Brain pericyte (primary cell): ENCODE results near the gene SUPV3L1.
"Not testable (repeated sequence)": the region's sequence is repeated elsewhere in the genome, so short reads cannot be mapped to it uniquely, and the experiment has no call there.

Experiments used
- DNase-seq: peaks from one replicate; pipeline ENCODE4 v3.0.0-alpha.2; 2012; ENCODE audit warnings: low read depth, low spot score

Gene SUPV3L1

DNA sequence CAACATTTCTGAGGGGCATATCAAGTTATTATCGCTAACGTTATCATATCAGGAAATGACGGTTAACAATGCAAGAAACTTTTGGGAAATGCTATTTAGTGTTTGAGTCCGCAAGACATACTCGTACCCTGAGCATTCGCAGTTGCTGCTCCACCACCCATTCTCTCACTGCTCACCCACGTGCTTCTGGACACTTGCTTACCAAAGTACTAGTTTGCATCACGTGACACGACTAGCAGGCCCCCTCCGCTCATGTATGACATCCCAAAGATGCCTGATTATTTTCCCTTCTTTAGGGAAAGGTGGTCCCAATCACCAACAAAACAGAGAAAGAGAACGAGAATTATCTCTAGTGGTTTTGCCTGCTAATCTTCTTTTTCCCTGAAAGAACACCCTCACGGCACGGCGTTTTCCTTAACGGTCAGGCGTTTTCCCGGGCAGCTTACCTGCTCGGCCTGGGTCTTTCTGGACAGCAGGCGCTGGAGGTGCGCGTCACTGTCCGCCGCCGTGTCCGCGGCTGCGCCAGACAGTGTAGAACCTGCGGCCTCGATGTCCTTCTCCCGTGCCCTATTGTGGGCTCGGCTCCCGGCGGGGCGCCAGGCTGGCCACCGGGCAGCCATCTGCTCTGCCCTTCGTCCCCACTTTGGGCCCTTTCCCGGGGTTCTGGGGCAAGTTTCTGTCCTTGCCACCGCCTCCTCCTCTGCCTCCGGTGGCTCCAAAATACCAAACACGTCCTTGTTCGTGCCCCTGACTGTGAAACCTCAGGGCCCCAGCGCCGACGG lies at the start of gene SUPV3L1:
SUPV3L1 (plus strand) TSS at position 492 of the 782 bp plus-strand sequence; CDS start at position 550, 58 bp downstream.
- DNase-seq = peak; percentile 87

DNA sequence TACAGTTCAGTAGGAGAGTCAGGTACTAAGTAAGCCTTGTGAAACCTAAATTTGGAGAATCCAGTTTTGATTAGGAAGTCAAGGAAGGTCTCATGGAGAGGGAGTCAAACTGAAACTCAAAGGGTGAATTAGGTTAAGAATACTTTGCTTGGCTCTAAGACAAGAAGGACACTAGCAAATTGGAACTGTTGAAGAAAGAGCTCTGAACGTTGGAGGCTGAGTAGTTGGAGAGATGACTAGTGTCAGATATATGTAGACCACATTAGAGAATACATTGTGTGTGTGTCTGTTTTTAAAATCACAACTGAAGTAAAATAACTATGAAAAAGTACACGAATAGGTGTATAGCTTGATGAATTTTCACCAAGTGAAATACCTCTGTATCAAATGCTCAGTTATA lies 49.8 kb upstream of the SUPV3L1 start:
- no peak for DNase-seq

DNA sequence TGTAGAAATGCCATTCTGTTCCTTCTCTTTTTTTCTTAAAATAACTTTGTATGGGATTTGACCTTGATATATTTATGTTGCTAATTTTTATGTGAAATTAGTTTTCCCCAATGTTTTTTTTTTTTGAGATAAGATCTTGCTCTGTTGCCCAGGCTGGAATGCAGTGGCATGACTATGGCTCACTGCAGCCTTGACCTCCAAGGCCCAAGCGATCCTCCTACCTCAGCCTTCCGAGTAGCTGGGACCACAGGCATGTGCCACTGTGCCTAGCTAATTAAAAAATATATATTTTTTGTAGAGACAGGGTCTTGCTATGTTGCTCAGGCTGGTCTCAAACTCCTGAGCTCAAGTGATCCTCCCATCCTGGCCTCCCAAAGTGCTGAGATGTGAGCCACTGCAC lies 40.1 kb upstream of the SUPV3L1 start:
- no peak for DNase-seq

DNA sequence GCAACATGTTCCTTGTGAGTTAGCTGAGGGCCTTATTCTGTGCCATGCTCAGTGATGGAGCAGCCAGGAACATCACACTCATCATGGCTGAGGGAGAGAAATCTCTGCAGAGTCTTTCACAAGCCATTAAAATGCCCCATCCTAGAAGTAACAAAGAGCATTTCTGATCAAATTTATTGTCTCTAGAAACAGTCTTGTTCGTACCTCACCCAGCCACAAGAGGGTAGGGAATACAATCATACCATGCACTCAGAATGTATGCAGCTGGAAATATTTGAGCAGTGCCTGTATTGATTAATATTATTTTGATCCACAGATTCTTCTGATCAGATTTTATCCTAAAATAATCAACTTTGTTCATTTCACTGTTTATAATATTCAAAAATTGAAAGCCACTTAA lies 38.7 kb upstream of the SUPV3L1 start:
- no peak for DNase-seq

DNA sequence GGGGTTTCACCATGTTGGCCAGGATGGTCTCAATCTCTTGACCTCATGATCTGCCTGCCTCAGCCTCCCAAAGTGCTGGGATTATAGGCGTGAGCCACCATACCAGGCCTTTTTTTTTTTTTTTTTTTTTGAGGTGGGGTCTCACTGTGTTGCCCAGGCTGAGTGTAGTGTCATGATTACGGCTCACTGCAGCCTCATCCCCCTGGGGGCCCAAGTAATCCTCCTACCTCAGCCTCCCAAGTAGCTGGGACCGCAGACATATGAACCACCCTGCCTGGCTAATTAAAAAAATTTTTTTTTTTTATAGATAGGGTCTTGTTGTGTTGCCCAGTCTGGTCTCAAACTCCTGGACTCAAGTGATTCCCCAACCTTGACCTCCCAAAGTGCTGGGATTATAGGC lies 38.0 kb upstream of the SUPV3L1 start:
- DNase-seq = not testable (repeated sequence)

DNA sequence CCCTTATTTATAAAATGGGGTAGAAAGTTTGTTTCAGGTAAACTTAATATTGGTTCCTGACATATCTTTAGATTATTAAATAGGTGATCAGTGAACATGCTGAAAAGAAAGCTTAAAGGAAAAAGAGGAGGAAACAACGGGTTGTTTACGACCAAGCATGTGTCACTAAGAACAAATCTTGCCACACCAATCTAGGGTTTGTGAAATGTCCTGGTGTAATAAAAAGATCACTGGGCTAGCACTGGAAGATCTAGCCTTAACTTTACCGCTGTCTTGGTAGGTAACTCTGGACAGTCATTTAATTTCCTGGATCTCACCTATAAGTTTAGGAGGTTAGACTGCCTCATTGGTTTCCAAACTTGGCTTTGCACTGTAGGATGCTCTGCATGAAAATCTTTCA lies 37.1 kb upstream of the SUPV3L1 start:
- no peak for DNase-seq

DNA sequence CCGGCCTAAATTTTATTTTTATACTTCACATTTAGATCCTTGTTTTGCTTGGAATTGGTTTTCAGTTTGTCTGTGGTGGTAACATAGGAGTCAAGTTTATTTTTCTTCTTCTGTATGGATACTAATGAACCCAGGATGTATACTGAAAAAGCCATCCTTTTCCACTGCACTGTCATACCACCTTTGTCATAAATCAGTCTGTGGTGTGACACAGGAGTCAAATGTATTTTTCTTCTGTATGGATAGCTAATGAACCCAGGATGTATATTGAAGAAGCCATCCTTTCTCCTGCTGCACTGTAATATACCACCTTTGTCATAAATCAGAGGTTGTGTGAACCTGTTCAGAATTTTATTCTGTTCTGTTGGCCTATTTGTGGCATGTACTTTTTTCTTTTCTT lies 34.7 kb upstream of the SUPV3L1 start:
- DNase-seq = no peak

DNA sequence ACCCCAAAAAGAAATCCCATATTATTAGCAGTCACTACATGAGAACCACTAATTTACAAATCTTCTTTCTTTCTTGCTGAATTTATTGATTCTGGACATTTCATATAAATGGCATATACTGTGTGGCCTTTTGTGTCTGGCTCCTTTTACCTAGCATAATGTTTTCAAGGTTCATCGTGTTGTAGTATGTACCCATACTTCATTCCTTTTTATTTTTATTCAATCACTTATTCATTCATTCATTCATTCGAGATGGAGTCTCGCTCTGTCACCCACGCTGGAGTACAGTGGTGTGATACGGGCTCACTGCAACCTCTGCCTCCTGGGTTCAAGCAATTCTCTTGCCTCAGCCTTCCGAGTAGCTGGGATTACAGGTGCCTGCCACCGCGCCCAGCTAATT lies 34.2 kb upstream of the SUPV3L1 start:
- no peak for DNase-seq

DNA sequence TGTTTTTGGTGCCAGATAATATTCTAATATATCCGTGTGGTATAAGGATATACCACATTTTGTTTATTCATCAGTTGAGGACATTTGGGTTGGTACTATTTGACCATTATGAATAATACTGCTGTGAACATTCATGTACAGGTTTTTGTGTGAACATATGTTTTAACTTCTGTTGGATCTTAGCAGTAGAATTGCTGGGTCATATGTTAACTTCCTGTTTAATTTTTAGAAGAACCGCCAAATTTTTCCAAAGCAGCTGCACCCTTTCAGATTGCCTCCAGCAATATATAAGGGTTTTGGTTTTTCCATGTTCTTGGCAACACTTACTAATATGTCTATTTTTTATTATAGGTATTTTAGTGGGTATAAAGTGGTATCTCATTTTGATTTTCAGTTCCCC lies 33.3 kb upstream of the SUPV3L1 start:
- no peak for DNase-seq

DNA sequence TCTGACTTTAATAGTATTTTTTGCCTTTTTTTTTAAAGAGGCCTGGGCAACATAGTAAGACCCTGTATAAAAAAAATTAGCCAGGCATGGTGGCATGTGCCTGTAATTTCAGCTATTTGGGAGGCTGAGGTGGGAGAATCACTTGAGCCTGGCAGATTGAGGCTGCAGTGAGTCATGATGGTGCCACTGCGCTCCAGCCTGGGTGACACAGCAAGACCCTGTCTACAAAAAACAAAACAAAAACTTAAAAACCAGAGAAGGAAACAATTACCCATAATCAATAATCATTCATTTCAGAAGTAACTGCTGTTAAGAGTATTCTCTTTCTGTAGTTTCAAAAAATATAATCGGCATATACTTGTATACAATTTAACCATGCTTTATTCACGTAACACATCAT lies 28.1 kb upstream of the SUPV3L1 start:
- no peak for DNase-seq

DNA sequence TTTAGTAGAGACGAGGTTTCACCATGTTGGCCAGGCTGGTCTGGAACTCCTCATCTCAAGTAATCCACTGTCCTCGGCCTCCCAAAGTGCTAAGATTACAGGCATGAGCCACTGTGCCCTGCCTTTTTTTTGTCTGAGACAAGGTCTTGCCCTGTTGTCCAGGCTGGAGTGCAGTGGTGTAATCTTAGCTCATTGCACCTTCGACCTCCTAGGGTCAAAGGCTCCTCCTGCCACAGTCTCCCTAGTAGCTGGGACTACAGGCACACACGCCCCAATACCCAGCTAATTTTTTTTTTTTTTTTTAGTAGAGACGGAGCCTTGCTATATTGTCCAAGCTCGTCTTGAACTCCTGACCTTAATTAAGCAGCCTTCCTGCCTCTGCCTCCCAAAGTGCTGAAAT lies 26.8 kb upstream of the SUPV3L1 start:
- DNase-seq = no peak

DNA sequence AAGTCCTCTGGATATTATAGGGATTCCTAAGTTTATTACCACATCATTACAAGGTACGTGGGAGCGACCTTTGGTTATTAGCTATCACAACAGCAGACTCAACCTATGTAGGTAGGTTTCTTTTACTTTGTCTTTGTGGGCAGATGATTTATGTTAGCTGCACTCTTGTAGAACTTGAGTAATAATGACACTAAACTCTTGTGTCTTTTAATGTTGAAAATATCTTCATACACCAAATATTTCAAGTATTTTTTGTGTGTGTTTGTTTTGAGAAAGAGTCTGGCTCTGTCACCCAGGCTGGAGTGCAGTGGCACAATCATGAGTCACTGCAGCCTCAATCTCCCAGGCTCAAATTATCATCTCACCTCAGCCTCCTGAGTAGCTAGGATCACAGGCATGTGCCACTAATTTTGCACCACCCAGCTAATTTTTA lies 19.2 kb upstream of the SUPV3L1 start:
- DNase-seq = no peak

DNA sequence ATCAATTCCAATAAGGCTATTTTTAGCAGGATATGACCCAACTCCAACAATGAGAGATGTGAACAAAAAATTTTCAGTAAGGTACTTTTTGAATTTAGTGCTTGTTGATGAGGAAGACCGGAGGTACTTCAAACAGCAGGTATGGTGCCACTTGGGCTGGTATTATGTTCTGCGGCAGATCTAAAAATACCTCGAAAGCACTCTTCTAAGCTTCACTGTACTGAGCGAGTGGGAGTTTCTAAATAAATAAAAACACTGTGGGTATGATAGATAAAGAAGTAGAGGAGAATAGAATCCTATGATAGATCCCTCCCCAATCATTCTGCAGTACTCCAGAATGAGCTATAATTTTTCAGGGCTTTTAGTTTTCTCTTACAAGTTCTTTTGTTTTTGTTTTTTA lies 11.5 kb upstream of the SUPV3L1 start:
- no peak for DNase-seq

DNA sequence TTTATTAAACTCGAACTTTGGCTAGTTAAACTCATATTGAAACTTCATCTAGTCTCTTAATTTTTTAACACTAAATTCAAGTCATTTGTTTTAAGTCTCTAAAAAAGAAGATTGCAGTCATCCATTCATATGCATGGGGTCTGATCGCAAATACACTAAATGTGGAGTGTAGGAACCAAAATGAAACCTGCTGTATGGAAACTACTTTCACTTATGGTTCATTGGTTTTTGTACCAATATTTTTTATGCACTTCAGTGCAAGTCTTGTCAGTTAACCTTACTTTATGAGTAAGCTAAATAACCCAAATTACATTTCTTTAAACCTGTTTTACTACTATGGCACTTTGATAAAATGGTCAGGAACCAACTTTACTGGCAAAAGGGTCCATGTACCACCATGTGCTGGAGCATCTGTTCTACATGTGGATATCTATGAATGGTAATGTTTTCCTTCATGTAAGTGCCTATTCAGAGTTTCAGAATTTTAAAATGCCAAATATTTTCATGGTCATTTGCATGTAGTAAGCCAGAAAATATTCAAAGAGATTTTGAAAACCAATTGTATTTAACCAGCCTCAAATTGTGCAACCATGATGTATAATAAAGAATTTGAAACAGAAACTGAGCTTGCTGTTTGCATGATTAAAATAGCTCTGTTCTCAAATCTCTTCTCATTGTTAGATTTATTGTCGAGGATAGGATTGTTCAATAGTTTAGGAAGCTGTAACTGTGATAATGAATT lies 7.6 kb upstream of the SUPV3L1 start:
- DNase-seq = no peak

DNA sequence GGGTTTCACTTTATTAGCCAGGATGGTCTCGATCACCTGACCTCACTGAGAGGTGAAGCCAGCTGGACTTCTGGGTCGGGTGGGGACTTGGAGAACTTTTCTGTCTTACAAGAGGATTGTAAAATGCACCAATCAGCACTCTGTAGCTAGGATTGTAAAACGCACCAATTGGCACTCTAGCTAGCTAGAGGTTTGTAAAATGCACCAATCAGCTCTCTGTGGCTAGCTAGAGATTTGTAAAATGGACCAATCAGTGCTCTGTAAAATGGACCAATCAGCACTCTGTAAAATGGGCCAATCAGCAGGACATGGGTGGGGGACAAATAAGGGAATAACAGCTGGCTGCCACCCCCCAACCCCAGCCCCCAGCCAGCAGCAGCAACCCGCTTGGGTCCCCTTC lies 4.7 kb upstream of the SUPV3L1 start:
- DNase-seq = not testable (repeated sequence)

DNA sequence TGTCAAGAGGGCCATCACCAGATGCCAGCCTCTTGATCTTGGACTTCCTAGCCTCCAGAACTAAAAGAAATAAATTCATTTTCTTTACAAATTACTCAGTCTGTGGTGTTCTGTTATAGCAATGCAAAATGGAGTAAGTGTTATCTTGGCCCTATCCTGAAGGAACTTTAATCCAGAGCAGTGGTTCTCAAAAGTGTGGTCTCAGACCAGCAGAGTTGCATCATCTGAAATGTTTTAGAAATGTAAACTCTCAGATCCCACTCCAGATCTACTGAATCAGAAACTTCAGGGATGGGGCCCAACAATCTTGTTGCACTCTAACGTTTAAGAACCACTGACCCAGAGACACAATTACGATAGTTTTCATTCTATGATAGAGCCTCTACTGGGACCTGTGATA lies 3.2 kb upstream of the SUPV3L1 start:
- no peak for DNase-seq

DNA sequence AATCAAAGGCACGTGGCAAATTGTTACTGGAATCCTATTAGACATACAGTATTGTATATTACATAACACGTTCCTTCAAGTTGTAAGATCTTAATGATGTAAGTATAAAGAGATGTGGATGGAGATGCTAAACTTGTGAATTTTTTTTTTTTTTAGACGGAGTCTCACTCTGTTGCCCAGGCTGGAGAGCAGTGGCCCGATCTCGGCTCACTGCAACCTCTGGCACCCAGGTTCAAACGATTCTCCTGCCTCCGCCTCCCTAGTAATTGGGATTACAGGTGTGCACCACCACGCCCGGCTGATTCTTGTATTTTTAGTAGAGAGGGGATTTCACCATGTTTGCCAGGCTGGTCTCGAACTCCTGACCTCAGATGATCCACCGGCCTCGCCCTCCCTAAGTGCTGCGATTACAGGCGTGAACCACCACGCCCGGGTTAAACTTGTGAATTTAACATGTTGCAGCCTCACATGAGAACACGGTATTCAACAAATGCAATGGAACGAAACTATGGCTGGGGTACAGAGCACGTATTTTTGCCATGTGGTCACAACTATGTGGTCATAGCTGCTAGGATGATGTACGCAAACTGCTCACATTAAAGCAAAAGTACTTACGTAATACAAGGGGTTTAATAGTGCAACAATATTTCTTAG lies 818 bp upstream of the SUPV3L1 start:
- no peak for DNase-seq

DNA sequence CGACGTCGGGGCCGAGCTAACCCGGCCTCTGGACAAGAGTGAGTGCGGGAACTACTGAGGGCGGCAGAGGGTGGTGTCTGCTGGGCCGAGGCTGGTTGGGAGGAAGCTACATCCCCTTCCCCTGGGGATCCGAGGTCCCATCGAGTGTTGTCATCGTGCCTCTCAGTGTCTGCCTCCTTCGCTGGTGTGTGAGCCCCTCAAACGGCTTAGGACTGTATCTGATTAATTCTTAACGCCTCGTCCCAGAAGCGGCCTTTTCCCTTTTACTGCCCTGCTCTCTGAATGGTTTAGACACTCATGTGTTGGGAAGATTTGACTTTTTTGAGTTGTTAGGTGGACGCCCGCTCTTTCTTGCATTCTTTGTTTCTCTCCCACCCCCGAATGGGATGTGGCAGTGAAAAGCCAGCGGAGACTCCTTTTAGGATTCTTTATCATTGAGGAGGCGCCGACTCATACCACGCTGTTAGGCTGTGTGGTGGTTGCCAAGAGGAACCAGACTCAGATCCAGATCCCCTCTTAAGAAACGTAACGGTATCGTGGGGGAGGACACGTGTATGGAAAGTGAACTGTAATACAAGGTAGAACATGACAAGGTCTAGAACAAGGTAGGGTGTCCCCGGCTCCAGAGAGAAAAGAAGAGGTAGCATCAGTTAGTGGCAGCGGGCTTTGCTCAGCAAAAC lies 631 bp downstream of the SUPV3L1 start:
- DNase-seq = no peak

DNA sequence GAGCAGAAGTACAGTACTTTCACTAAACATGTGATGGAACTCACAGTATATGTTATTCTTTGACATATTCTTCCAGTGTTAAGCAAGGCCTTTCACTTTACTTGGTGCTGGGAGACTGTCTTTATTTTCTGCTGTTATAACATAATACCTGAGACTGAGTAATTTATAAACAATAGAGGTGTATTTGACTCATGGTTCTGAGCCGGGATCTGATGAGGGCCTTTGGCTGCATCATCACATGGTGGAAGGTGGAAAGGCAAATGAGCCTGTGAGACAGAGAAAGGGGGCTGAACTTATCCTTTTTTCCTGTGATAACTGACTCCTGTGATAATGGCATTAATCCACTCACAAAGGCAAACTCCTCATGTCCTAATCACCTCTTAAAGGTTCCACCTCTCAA lies 1.4 kb downstream of the SUPV3L1 start:
- DNase-seq = no peak

DNA sequence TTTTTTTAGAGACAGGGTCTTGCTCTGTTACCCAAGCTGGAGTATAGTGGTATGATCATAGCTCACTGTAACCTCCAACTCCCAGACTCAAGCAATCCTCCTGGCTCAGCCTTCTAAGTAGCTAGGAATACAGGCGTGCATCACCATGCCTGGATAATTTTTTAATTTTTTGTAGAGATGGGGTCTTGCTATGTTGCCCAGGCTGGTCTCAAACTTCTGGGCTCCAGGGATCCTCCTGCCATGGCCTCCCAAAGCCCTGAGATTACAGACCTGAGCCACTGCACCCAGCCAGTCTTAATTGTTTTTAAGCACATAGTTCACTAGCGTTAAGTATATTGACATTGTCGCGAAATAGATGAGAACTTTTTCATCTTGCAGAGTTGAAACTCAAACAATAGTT lies 2.0 kb downstream of the SUPV3L1 start:
- no peak for DNase-seq

DNA sequence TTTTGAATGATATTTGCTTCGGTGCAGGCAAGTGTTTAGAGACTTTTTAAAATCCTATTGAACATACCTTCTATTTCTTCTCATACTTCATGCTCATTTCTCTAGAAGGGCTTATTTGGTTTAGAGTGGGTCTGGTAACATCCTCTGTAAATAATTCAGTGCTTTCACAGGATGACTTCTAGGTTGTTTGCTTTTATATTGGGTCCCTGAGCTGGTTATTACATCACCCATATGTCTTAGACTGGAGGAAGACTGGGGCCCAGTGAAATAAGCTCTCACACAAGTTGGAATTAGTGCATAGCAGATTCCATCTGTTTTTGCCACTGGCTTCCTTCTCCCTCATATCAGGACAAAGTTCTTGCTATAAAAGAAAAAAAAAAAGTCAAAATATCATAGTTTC lies 6.5 kb downstream of the SUPV3L1 start:
- no peak for DNase-seq

DNA sequence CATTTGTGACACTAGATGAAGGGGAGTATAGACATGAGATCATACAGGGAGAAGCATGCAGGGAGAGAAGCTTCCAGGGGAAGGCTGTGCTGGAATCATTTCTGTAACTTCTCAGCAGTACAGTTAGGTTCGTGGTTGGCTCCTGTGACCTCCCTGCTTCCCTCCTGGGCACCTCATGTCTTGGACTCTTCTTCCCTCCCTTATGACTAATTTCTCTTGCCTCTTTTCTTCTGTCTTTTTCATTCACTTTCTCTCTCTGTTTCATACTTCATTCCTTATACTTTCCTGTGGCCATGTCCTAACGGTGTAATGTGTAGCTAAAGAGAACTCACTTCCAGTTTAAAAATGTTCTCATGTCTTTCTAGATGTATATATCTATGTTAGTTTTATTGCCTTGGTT lies 21.0 kb downstream of the SUPV3L1 start:
- DNase-seq = no peak
